T1000 (cell line): ENCODE data around the gene NUBP2.

Source experiments
- DNase-seq: peaks from one replicate; lab custom pipeline; 2025; ENCODE audit warnings: mixed read lengths; lab: John Stamatoyannopoulos, UW

Gene NUBP2

GRCh38 chr16:1758923-1759322 lies 23.8 kb upstream of the NUBP2 start:
- DNase-seq = no peak

DNA sequence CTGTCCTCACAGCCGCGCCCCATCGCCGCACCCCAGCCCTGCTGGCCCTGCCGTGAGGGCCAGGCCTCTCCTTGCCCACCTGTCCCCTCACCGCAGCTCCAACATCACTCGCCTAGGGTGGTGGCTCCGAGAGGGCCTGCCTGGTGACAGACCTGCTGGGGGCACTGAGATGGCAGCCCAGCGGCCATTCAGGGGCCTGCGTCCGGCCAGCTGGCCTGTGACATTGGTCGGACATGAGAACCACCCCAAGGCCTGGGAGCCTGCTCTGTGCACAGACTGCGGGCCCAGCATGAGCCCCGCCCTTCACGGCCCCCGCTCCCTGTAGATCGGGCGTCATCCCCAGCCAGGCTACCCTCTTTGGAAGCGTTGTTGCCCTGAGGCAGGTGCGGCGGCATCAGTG lies 23.2 kb upstream of the NUBP2 start:
- no peak for DNase-seq

DNA sequence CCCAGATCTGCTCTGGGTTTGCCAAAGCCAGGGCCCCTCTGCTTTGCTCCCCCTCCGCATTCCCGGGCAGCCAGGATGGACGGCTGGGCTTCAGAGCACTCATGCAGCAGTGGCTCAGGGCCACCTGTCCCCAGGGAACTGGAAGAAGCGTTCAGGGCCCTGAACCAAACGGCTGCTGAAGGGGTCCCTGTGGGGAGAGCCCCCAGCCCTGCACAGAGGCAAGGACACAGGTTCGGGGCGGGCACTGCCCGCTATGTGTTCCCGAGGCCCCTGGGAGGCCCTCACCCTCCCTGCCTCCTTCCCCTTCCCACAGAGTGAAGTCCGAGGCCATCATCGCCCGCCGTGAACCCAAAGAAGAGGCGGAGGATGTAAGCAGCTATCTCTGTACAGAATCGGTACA lies 21.8 kb upstream of the NUBP2 start:
- no peak for DNase-seq

DNA sequence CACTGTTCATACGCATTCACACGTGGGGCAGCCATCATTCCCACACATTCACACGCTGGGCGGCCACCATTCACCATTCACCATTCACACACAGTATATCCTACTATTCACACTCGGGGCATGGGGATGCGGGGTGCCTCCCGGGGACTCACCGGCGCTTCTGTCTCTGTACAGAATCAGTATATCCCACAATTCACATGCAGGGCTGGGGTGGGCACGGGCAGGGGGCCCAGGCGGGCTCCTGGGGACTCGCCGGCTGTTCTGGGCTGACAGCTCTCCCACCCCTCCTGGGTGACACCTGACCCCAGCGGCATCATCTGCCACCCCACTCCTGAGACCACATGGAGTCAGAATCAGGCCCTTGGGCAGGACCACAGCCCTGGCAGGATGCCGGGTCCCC lies 21.0 kb upstream of the NUBP2 start:
- no peak for DNase-seq

DNA sequence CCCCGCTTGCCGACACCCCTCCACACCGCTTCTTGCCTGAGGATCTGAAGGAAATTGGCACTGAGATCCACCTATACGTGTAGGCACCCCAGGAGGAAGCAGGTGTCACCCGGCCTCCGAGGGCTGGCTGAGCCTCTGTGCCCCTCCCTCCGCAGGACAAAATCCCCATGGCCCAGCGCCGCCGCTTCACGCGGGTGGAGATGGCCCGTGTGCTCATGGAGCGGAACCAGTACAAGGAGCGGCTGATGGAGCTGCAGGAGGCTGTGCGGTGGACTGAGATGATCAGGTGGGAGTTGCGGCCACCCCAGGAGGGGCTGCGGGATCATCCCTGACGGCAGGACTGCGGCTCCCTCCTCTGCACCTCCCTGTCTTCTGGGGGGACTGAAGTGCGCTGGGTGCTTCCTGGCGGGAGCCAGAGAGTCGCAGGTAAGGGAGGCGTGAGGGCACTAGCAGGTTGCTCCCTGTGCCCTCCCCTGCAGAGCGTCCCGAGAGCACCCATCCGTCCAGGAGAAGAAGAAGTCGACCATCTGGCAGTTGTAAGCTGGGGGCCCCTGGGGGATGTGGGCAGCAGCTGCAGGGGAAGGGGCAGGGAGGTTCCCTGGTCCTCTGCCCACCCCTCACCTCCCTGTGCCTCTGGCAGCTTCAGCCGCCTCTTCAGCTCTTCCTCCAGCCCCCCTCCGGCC lies 20.4 kb upstream of the NUBP2 start:
- DNase-seq = no peak

DNA sequence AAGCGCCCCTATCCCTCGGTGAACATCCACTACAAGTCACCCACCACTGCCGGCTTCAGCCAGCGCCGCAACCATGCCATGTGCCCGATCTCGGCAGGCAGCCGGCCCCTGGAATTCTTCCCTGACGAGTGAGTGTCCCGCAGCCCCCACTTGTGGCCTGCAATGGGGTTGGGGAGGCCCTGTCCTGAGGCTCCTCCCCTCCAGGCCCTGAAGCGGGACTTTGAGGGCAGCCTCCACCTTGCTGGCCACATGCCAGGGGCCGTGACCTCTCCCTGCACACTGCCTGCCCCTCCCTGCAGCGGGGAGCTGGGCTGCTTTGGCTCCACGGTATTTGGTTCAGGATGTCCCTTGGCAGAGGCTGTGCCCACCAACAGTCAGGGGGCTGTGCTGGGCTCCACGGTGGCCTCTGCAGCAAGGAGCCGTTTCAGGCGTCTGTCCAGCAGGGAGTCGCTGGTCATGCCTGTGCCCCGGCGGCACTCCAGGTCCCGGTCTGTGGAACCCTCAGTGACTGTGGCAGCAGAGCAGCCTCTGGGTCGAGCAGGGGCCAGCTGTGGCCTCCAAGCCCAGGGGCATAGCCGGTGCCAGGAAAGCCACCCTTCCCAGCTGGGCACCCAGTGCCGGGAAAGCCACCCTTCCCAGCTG lies 19.8 kb upstream of the NUBP2 start:
- no peak for DNase-seq

GRCh38 chr16:1763521-1764511 lies 18.9 kb upstream of the NUBP2 start:
- DNase-seq = no peak

DNA sequence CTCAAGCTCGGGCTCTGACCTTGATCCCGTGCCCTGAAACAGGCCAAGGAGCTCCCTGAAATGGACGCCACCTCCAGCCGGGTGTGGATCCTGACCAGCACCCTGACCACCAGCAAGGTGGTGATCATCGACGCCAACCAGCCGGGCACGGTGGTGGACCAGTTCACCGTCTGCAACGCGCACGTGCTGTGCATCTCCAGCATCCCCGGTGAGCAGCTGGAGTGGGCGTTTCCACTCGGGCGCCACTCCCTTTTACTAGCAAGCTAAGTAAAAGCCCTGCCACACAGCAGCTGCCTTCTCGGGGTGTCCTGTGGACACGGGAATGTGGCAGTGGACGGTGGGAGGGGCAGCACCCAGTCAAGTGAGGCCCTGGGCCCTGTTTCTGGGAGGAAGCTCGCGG lies 17.8 kb upstream of the NUBP2 start:
- DNase-seq = no peak

GRCh38 chr16:1765826-1766225 lies 16.9 kb upstream of the NUBP2 start:
- no peak for DNase-seq

DNA sequence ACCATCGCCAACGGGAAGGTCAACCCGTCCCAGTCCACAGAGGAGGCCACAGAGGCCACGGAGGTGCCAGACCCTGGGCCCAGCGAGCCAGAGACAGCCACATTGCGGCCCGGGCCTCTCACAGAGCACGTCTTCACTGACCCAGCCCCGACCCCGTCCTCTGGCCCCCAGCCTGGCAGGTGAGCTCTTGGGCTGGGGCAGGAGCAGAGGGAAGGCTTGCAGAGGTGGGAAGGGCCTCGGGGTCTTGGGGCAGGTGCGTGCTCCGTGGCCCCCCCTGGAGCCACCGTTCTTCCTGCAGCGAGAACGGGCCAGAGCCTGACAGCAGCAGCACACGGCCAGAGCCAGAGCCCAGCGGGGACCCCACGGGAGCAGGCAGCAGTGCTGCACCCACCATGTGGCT lies 16.5 kb upstream of the NUBP2 start:
- DNase-seq = no peak

DNA sequence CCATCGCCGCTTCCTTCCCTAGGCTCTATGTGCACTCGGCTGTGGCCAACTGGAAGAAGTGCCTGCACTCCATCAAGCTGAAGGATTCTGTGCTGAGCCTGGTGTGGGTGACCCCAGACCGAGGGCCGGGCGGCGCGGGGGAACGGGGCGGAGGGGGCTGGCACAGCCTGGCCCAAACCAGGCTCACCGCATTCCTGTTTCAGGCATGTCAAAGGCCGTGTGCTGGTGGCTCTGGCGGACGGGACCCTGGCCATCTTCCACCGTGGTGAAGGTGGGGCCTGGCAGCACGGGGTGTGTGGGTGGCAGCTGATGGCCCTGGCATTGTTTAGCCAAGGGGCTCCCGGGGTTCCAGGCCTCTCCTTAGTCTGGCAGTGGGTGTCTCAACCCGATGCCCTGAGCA lies 16.1 kb upstream of the NUBP2 start:
- DNase-seq = no peak

- DNase-seq = no peak
Measured at GRCh38 chr16:1767116-1767994, 15.4 kb upstream of the NUBP2 start.

DNA sequence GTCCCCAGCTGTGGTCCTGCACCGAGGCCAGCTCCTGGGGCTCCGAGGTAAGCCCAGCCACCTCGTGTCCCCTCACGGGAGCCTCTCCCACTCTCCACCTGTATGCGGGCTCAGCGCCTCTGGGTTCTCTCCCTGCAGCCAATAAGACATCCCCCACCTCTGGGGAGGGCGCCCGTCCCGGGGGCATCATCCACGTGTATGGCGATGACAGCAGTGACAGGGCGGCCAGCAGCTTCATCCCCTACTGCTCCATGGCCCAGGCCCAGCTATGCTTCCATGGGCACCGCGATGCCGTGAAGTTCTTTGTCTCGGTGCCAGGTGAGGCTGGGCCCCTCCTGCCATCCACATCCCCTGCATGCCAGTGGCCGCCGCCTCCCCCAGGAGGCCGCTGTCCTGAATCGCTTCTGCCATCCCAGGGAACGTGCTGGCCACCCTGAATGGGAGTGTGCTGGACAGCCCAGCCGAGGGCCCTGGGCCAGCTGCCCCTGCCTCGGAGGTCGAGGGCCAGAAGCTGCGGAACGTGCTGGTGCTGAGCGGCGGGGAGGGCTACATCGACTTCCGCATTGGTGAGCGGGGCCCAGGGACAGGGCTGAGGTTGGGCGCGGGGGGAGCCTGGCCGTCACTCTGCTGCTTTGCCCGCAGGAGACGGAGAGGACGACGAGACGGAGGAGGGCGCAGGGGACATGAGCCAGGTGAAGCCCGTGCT lies 14.5 kb upstream of the NUBP2 start:
- DNase-seq = no peak

- no peak for DNase-seq
Measured at GRCh38 chr16:1768767-1769401, 13.9 kb upstream of the NUBP2 start.

- DNase-seq = no peak
Measured at GRCh38 chr16:1769402-1770300, 13.1 kb upstream of the NUBP2 start.

- DNase-seq = peak; percentile 35
Measured at GRCh38 chr16:1770328-1771187, 12.2 kb upstream of the NUBP2 start.

DNA sequence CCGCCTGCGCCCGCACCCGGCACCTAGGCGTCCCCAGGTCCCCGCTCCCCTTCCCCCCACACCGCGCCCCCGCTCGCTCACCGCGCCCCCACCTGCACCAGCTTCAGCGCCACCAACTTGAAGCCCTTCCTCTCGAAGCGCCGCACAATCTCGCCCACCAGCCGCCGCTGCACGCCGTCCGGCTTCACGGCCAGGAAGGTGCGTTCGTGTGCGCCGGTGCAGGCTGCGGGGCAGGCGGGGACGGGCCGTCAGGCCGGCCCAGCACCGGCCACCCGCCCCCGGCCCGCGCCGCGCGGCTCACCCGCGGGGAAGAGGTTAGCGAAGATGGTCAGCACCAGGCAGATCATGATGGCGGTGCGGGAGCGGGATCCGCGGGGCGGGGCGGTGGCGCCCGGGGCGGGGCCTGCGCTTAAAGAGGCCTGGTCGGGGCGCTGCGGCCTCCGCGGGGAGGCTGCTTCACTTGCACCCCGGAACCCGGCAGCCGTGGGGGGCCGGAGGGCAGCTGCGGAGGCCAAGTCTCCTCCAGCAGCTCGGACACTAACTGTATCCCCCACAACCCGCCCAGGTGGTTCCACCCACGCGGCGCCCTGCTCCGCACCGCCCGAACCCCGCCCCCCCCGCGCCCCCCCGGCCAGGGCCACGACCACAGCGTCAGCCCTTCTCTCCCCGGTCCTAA lies 11.4 kb upstream of the NUBP2 start, which contains the start of gene NME3:
Gene NME3, minus strand, starts transcription at position 356 of the 676 bp plus-strand sequence. Its CDS starts 9 bp downstream, at position 347.
- peak; percentile 53 for DNase-seq

DNA sequence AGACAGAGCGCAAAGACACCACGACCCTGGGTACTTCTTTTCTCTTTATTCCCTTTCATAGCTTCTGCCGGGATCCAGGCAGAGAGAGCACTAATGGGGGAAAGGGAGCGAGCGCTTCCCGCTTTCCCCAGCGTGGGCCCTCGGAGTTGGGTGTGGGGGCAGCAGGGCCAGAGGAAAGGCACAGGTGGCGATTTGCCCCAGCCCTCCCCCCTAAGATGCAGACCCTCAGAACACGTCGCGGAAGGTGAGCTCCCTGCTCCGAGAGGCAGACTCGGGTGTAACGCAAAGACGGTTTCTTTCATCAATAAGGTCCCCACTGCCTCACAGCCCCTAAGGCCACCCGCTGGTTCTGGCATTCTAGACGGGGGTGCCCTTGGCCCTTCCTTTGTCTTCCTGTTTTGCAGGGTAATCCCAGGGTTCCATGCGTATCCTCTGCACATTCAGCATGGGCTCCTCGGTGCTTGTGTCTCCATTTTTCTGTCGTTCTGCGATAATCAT lies 10.8 kb upstream of the NUBP2 start:
- DNase-seq = no peak
